GM12878 (cell line): ENCODE data around the gene ATF7. TPM values are rescaled to one million over a fixed set of nuclear protein-coding genes. Genes with fewer than 3 reads are reported as not detected.

Experiments
- ATAC-seq: fragments of 200-7000 bp; cut with Tn5 transposase; 3 replicates; pipeline ENCODE4 v1.9.1; 2020; ENCODE audit warnings: mild to moderate bottlenecking, moderate library complexity
- BruUV-seq: library from RNA; stranded (reverse); fragments of 400-500 nt; replicated peaks from 2 replicates; lab custom pipeline; 2021; lab: Mats Ljungman, UMichigan
- CTCF ChIA-PET: fragments of 300-600 bp; sonication (Branson Sonifier 250); formaldehyde crosslinking; extraction: SDS; loops from one replicate; lab custom pipeline; 2021; ENCODE audit warnings: inconsistent platforms; lab: Yijun Ruan, JAX
- POLR2A ChIA-PET: fragments of 350-600 bp; formaldehyde crosslinking; extraction: SDS; loops from one replicate; lab custom pipeline; 2021; ENCODE audit warnings: inconsistent platforms; lab: Charles Lee
- RAD21 ChIA-PET: fragments of 300-600 bp; sonication (Branson Sonifier 250); formaldehyde crosslinking; loops from one replicate; lab custom pipeline; 2023; ENCODE audit warnings: antibody characterized with exemption; ENCODE audit not compliant: unreplicated experiment; lab: Charles Lee
- SMC1A ChIA-PET: fragments of 300-600 bp; sonication (Branson Sonifier 250); formaldehyde crosslinking; loops from one replicate; lab custom pipeline; 2023; ENCODE audit not compliant: unreplicated experiment, uncharacterized antibody; lab: Charles Lee
- DNase-seq: peaks from one replicate; pipeline ENCODE4 v3.0.0-alpha.2; 2011; ENCODE audit warnings: low read depth, low spot score
- FAIRE-seq: peaks from 3 replicates; lab custom pipeline; 2011; peaks lifted over from hg19 to GRCh38; lab: Jason Lieb, UNC
- H2AFZ ChIP-seq: 2 replicates; pipeline ENCODE4 v1.6.0; 2011; ENCODE audit warnings: low read depth, low read length, control low read depth; ENCODE audit not compliant: control insufficient read depth
- H3K27ac ChIP-seq: 2 replicates; pipeline ENCODE4 v1.5.1; 2011; ENCODE audit warnings: control low read depth; ENCODE audit not compliant: control insufficient read depth, insufficient read depth
- H3K27me3 ChIP-seq, 2 experiments: replicated peaks in 1 of 2; 2 replicates each; pipeline versions ENCODE4 v1.6.0 to v1.6.1; 2011; ENCODE audit warnings: low read length in 1 of 2; ENCODE audit not compliant: control insufficient read depth in 2 of 2, insufficient read depth in 2 of 2
- H3K36me3 ChIP-seq, 2 experiments: 2 replicates each; pipeline ENCODE4 v1.5.1; 2011; ENCODE audit warnings: low read length in 1 of 2; ENCODE audit not compliant: control insufficient read depth in 2 of 2, insufficient read depth in 2 of 2
- H3K4me1 ChIP-seq: 2 replicates; pipeline ENCODE4 v1.6.1; 2011; ENCODE audit warnings: mild to moderate bottlenecking, low read length, moderate library complexity, mixed read lengths; ENCODE audit not compliant: control insufficient read depth, insufficient read depth
- H3K4me2 ChIP-seq: 2 replicates; pipeline ENCODE4 v1.6.0; 2011; ENCODE audit warnings: control low read depth; ENCODE audit not compliant: control insufficient read depth, insufficient read depth
- H3K4me3 ChIP-seq: fragments of 200-600 bp; sonication (generic); 2 replicates; pipeline ENCODE4 v1.5.1; 2016
- H3K79me2 ChIP-seq: 2 replicates; pipeline ENCODE4 v1.6.0; 2011; ENCODE audit warnings: low read length; ENCODE audit not compliant: control insufficient read depth, insufficient read depth
- H3K9ac ChIP-seq: 2 replicates; pipeline ENCODE4 v1.8.0; 2011; ENCODE audit warnings: low read length, control low read depth, mixed read lengths; ENCODE audit not compliant: control insufficient read depth, insufficient read depth
- H3K9me3 ChIP-seq: replicated peaks from 3 replicates; pipeline ENCODE4 v1.5.1; 2011; ENCODE audit warnings: mild to moderate bottlenecking, low read length; ENCODE audit not compliant: control insufficient read depth, insufficient read depth
- H4K20me1 ChIP-seq: 2 replicates; pipeline ENCODE4 v1.6.0; 2011; ENCODE audit not compliant: control insufficient read depth, insufficient read depth
- BRCA1 ChIP-seq: IDR thresholded peaks from 2 replicates; pipeline ENCODE4 v1.6.1; 2011; ENCODE audit warnings: low read depth, low read length, improper control_type of control experiment
- ETV6 ChIP-seq, 2 experiments: fragments of 450-650 bp in 1 of 2; IDR thresholded peaks in 1 of 2; conservative IDR thresholded peaks in 1 of 2; 2 replicates each; pipeline ENCODE4 v1.6.1; 2014; ENCODE audit warnings: antibody characterized with exemption in 1 of 2, borderline replicate concordance in 1 of 2, low read depth in 1 of 2, mild to moderate bottlenecking in 1 of 2, moderate library complexity in 1 of 2
- HDAC2 ChIP-seq: fragments of 200-600 bp; sonication (generic); IDR thresholded peaks from 2 replicates; pipeline ENCODE4 v1.6.1; 2017
- NBN ChIP-seq: fragments of 450-650 bp; IDR thresholded peaks from 2 replicates; pipeline ENCODE4 v1.6.1; 2016
- NFYB ChIP-seq: IDR thresholded peaks from 2 replicates; pipeline ENCODE4 v1.6.1; 2011; ENCODE audit warnings: low read depth, mild to moderate bottlenecking, low read length, improper control_type of control experiment, moderate library complexity; ENCODE audit not compliant: insufficient read depth
- PAX8 ChIP-seq: fragments of 450-650 bp; IDR thresholded peaks from 2 replicates; pipeline ENCODE4 v1.6.1; 2017; ENCODE audit warnings: mild to moderate bottlenecking, moderate library complexity
- SREBF2 ChIP-seq: IDR thresholded peaks from 2 replicates; pipeline ENCODE4 v1.6.1; 2012; ENCODE audit warnings: mild to moderate bottlenecking, low read length
- SRF ChIP-seq, 2 experiments: IDR thresholded peaks; 2 replicates each; pipeline ENCODE4 v1.6.1; 2011; ENCODE audit warnings: low read depth in 2 of 2, low read length in 2 of 2, mild to moderate bottlenecking in 1 of 2, moderate library complexity in 1 of 2
- ZNF384 ChIP-seq: IDR thresholded peaks from 2 replicates; pipeline ENCODE4 v1.6.1; 2012; ENCODE audit warnings: low read depth, mild to moderate bottlenecking, low read length, improper control_type of control experiment, borderline replicate concordance
- ZSCAN29 ChIP-seq: fragments of 450-650 bp; IDR thresholded peaks from 2 replicates; pipeline ENCODE4 v1.6.1; 2017; ENCODE audit warnings: mild to moderate bottlenecking, moderate library complexity
- WGBS: methylation state at CpG from one replicate; pipeline ENCODE4 v1.1.6; 2016; ENCODE audit warnings: low lambda C conversion rate; ENCODE audit not compliant: insufficient replicate concordance, insufficient coverage; ENCODE audit errors: missing lambda C conversion rate; 5-methylcytosine and 5-hydroxymethylcytosine counted together
- in situ Hi-C: fragments of 300-500 bp; cut with MboI; formaldehyde crosslinking; loops from 9 replicates; pipeline ENCODE4 v1.14.3; 2018; ENCODE audit warnings: mixed read lengths
- intact Hi-C: fragments of 100-400 bp; cut with micrococcal nuclease; formaldehyde crosslinking; loops from one replicate; pipeline ENCODE4 v1.14.2; 2022; ENCODE audit not compliant: unreplicated experiment
- polyA plus RNA-seq, 11 experiments: library from polyadenylated mRNA; depleted of rRNA in 4 of 11; unstranded in 6 of 11; stranded (reverse) in 5 of 11; fragments of >200 nt; fragmentation: Nextera tagmentation in 4 of 11; fragmentation: Illumina TruSeq in 1 of 11; extraction: Ambion mirVana in 4 of 11; extraction: Trizol in 1 of 11; gene quantifications; 1 replicate in 1 of 11; 2 replicates in 10 of 11; pipeline versions ENCODE4 v1.2.1 to v1.2.3, GENCODE V29; 2011 to 2016; ENCODE audit warnings: inconsistent platforms in 2 of 11, missing spikeins in 2 of 11, low read depth in 1 of 11
- total RNA-seq, 4 experiments: library from RNA; depleted of rRNA in 3 of 4; stranded (reverse); fragments of >200 nt in 3 of 4; fragmentation: Illumina TruSeq in 1 of 4; extraction: Trizol in 1 of 4; gene quantifications; 2 replicates each; pipeline versions ENCODE4 v1.2.1 to v1.2.3, GENCODE V29; 2013 to 2021
- TF ChIP-seq, protein P1 (sequence below): fragments of 450-650 bp; IDR thresholded peaks from 2 replicates; pipeline ENCODE4 v1.6.1; 2016; ENCODE audit warnings: mild to moderate bottlenecking
- TF ChIP-seq, protein P2 (sequence below): fragments of 150-350 bp; IDR thresholded peaks from 2 replicates; pipeline ENCODE4 v1.6.1; 2014; ENCODE audit warnings: mild to moderate bottlenecking, low read depth, low read length

The ATF7 gene
- total and polyA plus RNA-seq, 10 of the 15 experiments (the other 5 are each of a cell fraction or from before 2014, with no cell fraction given), result 9.1 to 30.7 (median 21.8) TPM

DNA sequence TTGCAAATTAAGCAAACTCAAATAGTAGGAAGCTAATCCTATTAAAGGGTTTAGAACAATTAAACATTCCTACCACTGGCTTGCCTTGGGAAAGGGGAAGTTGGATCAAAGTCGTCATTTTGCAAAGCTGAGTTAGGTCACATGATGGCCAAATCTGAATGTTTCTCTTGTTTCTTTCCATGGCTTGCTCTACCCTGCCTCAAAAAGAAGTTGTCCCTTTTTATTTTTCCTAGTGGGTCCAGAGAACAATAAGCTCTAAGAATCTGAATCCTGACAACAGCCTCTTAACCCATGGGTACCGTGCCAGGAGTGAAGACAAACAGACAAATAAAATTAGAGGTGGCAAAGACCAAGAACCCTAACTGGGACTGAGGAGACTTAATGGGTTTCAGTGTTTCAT is 92.7 kb downstream of the ATF7 start:
- no peak for ATAC-seq
- Histone ChIP-seq H3K27me3 (no peaks in the 10 kb centered on the region), H3K79me2 (no peaks in the 10 kb centered on the region), H3K27ac (no peak overlapping the region)
- no peak for FAIRE-seq
- no peak for TF ChIP-seq SRF (IDR thresholded peaks at IDR 0.05; ENCODE audit: low read depth in 2 of 2, low read length in 2 of 2)
- no peak for TF ChIP-seq ZSCAN29
- no peak for TF ChIP-seq NBN
- TF ChIP-seq, all 136 proteins: peak for 0
- POLR2A ChIA-PET, result no interaction called here
- SMC1A ChIA-PET, result interaction anchor here (1.9 kb wide), 1 partner anchor 9 kb away, joined by 4 read pairs; no protein-coding TSS in a partner anchor
- Histone ChIP-seq H2AFZ (no peak overlapping the region), H3K4me1 (no peaks in the 10 kb centered on the region), H4K20me1 (no peaks in the 10 kb centered on the region), H3K9ac (no peak overlapping the region), H3K4me3 (no peak overlapping the region), H3K9me3 (no peaks in the 10 kb centered on the region), H3K36me3 (peaks cover 6 to 22% of the 10 kb centered on the region in 2 experiments), H3K4me2 (no peak overlapping the region)
- 0% methylated on average over 2 of the region's 2 CpGs for WGBS
- CTCF ChIA-PET, result interaction anchor here (1.3 kb wide), 1 partner anchor 10 kb away, joined by 4 read pairs; no protein-coding TSS in a partner anchor
- intact Hi-C loops (no loop called here), in situ Hi-C loops (no loop called here)
- RAD21 ChIA-PET, result no interaction called here
- no peak for DNase-seq
- no TSS peak for BruUV-seq

DNA sequence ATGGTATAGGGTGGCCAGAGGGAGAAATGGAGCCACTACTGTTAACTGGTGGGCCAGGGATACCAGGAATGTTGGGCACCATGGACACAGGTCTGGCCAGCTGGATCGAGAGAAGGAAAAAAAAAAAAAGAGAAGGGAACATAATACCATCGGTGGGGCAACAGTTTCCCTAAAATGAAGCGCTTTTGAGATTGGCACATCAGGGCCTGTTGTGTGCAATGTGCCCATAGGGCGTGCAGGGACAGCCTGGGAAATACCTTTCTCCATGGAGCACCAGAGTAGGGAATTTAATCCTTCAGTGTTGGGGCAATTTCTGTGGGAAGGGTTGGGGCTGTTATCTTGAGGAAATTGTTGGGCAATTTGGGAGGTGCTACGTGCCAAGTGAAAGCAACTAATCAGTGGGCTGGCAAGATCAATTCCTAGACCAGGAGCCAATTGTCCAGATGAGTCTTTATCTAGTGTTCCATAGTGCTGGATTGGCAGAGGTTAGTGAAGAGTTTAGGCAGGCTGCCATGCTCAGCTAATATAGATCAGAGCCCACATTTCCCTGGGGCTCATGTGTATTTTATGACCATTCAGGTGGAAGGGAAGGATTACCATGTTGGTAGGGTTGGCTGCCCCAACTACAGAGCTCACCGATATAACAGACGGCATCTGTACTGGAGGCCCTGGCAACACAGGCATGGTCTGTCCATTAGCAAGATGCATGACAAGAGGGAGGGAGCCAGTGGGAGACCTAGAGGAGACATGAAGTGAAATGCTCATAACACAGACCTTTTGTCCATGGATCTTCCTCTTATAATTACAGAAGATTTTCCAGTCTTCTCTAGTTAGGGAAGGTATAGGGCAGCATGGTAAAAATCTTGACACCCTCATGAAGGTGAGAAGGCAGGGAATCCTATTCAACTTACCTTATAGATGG is 93.4 kb downstream of the ATF7 start:
- no TSS peak for BruUV-seq
- TF ChIP-seq SREBF2 (no peak), BRCA1 (no peak), ETV6 (conservative IDR thresholded peaks at IDR 0.05 in 1 of 2, IDR thresholded peaks at IDR 0.05 in 1 of 2; ENCODE audit: borderline replicate concordance in 1 of 2, low read depth in 1 of 2) (no peak), HDAC2 (no peak), PAX8 (no peak), NFYB (no peak), ZNF384 (no peak)
- TF ChIP-seq, protein P1, sequence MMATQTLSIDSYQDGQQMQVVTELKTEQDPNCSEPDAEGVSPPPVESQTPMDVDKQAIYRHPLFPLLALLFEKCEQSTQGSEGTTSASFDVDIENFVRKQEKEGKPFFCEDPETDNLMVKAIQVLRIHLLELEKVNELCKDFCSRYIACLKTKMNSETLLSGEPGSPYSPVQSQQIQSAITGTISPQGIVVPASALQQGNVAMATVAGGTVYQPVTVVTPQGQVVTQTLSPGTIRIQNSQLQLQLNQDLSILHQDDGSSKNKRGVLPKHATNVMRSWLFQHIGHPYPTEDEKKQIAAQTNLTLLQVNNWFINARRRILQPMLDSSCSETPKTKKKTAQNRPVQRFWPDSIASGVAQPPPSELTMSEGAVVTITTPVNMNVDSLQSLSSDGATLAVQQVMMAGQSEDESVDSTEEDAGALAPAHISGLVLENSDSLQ, result no peak
- TF ChIP-seq, protein P2, sequence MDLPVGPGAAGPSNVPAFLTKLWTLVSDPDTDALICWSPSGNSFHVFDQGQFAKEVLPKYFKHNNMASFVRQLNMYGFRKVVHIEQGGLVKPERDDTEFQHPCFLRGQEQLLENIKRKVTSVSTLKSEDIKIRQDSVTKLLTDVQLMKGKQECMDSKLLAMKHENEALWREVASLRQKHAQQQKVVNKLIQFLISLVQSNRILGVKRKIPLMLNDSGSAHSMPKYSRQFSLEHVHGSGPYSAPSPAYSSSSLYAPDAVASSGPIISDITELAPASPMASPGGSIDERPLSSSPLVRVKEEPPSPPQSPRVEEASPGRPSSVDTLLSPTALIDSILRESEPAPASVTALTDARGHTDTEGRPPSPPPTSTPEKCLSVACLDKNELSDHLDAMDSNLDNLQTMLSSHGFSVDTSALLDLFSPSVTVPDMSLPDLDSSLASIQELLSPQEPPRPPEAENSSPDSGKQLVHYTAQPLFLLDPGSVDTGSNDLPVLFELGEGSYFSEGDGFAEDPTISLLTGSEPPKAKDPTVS, result no peak

More for the DNA sequence above, 93.4 kb downstream of the ATF7 start:
- FAIRE-seq (no peak), DNase-seq (no peak), ATAC-seq (no peak)
- H3K36me3 ChIP-seq, result peaks cover 6 to 22% of the 10 kb centered on the region in 2 experiments
- RAD21 ChIA-PET, result no interaction called here
- CTCF ChIA-PET, result interaction anchor here (1.3 kb wide), 1 partner anchor 10 kb away, joined by 4 read pairs; no protein-coding TSS in a partner anchor
- POLR2A ChIA-PET, result no interaction called here
- no peaks in the 10 kb centered on the region for H4K20me1 ChIP-seq
- H3K27ac ChIP-seq, result no peak overlapping the region
- no peak overlapping the region for H3K4me3 ChIP-seq
- H3K9me3 ChIP-seq, result no peaks in the 10 kb centered on the region
- intact Hi-C loops, result no loop called here
- no peaks in the 10 kb centered on the region for H3K27me3 ChIP-seq
- in situ Hi-C loops, result no loop called here
- WGBS, result 98% methylated on average over 7 of the region's 7 CpGs
- H3K9ac ChIP-seq, result no peak overlapping the region
- H2AFZ ChIP-seq, result no peak overlapping the region
- no peak overlapping the region for H3K4me2 ChIP-seq
- SMC1A ChIA-PET, result interaction anchor here (0.8 to 1.9 kb wide), 2 partner anchors 10 to 112 kb away, joined by 3 to 4 read pairs; no protein-coding TSS in a partner anchor
- H3K79me2 ChIP-seq, result no peaks in the 10 kb centered on the region
- H3K4me1 ChIP-seq, result no peaks in the 10 kb centered on the region
